AG09319 (cell line): ENCODE results near the gene ARL5C.
A peak's percentile ranks its signal among the peaks of the same experiment; 100 is the strongest.

Experiments used
- DNase-seq: peaks from one replicate; pipeline ENCODE4 v3.0.0-alpha.2; 2010; ENCODE audit warnings: low read depth; ENCODE audit errors: extremely low read depth
- TF ChIP-seq, protein P1 (sequence below): IDR thresholded peaks from 2 replicates; pipeline ENCODE4 v1.5.1; 2011; ENCODE audit warnings: low read depth, mild to moderate bottlenecking, inconsistent platforms, low read length, moderate library complexity

ARL5C gene

DNA sequence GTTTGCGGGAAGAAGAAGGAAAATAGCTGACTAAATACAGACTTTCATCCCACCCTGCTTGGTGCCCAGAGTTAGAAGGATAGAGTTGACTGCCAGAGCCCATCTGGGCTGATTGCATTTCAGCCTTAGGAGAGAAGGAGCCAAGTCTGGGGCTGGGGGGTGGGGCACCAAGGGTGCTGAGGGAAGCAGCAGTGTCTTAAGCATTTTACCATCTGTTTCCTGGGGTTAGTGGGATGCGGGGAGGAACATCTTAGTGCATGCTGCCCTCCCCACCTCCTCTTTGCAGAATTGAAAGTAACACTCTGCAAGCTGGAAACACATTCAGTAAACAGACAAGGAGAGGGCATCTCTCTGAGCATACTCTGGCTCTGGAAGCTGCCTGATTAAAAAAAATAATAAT is 1.5 kb upstream of the ARL5C start:
- no peak for DNase-seq
- TF ChIP-seq, protein P1, sequence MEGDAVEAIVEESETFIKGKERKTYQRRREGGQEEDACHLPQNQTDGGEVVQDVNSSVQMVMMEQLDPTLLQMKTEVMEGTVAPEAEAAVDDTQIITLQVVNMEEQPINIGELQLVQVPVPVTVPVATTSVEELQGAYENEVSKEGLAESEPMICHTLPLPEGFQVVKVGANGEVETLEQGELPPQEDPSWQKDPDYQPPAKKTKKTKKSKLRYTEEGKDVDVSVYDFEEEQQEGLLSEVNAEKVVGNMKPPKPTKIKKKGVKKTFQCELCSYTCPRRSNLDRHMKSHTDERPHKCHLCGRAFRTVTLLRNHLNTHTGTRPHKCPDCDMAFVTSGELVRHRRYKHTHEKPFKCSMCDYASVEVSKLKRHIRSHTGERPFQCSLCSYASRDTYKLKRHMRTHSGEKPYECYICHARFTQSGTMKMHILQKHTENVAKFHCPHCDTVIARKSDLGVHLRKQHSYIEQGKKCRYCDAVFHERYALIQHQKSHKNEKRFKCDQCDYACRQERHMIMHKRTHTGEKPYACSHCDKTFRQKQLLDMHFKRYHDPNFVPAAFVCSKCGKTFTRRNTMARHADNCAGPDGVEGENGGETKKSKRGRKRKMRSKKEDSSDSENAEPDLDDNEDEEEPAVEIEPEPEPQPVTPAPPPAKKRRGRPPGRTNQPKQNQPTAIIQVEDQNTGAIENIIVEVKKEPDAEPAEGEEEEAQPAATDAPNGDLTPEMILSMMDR = no peak

DNA sequence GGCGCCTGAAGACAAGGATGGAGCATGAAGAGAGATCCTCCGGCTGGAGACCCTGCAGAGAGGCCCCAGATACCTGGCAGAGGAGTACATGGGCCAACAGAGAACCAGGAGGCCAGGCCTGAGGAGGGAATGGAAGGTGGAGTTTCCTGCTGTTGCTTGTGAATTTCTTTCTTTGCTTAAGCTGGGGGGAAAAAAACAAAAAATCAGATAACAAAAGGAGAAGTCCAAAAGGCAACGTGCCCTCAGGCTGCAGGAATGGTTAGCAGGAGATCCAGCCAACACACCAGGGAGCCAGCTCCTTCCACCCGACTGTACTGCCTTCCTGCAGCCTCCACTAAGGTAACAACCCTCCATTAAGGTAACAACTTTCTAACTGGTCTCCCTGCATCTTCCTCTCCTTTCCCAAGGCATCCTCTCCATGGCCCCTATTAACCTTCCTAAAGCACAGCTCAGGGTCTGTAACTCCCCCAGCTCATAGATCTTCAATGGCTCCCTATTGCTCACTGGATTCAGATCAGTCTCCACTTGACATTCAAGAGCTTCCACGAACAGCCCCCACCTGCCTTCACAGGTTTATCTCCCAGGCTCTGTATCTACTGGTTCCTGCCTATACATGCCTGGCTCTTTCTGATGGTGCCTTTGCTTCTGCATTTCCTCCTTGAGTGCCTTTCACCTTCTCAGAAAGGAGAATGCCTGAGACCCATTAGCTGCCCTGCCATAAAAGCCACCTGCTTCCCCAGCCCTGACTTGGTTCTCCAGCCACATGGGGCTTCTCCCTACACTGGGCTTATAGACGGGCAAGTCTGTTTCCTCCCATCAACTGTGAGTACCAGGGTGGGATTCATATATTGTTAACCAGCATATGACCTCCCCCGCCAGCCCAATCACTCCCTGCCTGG is 725 bp upstream of the ARL5C start:
- TF ChIP-seq, protein P1 = no peak
- DNase-seq = no peak

DNA sequence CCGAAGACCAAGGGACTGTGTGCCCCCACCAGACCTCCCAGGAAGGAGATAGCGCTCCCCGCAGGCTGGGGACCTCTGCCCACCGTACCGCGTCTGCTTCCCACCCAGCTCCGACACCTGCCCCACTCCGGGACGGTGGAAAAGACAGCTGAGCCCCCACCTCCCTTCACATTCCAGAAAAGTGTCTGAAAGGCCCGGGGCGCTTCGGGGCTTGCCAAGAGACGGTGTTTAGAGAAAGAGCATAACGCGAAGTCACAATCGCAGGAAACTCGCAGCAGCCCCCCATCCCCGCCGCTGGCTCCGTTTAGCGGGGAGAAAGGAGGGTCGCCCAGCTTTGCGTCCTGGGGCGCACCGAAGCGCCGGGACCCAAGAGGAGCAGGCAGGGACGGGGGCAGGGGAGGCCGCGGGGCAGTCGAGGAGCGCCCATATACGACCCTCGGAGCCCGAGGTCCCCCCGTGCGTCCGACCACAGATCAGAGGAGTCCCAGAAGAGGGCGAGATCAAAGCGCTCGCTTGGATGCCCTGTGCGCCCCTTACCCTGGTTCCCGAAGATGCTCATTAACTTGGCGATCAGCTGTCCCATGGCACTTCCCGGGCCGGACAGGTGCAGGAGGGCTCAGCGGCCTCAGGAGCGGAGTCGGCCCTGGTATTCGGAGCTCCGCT is 652 bp downstream of the ARL5C start:
- no peak for DNase-seq
- TF ChIP-seq, protein P1 = no peak

DNA sequence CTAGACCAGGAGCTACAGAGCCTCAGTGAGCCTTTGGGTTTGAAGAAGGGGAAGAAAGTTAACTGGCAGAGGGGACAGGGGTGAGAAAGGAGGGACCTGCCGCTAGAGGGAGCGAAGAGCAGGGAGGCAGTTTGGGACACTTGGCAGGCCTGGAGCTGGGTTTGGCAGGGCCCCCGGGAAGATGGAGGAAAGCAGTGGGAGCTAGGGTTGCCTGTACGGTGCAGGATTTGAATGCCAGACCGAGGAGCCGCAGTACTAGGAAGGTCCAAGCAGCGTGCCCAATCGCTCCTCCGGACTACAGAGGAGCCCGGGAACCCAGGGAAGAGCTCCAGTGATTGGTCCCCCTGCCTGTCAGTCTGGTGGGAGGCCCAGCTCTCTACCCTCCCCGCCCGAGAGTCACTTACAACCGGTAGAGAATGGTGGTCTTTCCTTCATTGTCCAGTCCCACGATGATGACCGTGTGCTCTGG is 1.3 kb downstream of the ARL5C start:
- DNase-seq = peak; percentile 86
- TF ChIP-seq, protein P1 = peak; percentile 93

DNA sequence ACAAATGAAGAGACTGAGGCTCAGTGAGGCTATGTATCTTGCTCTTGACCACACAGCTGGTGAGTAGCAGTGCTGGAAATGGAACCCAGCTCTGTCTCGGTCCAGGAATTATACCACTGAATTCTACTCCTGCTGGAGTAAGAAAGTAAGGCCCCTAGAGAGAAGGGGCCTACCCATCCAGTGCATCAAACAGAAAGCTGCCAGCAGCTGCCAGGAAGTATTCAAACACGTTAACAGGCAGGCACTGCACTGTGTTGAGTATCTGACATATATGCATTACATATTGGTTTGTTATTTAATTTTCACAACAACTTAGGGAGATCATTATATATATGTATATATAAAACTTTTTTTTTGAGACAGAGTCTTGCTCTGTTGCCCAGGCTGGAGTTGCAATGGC is 4.0 kb downstream of the ARL5C start:
- TF ChIP-seq, protein P1 = no peak
- DNase-seq = no peak

DNA sequence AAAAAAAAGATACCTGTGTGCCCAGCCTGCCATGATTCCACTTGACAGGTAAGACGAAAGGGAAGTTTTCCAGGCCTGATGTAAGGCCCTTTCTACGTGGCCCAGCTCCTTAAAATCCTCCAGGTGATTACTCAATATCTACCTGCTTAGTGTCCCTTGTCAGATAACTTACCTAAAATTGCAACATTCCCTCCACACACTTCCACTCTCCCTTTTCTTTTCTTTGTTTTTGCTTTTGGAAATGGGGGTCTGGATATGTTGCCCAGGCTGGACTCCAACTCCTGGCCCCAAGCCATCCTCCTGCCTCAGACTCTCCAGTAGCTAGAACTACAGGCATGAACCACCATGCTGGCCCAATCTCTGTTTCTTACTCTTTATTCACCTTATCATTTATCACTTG is 7.3 kb downstream of the ARL5C start:
- DNase-seq = no peak
- TF ChIP-seq, protein P1 = no peak

DNA sequence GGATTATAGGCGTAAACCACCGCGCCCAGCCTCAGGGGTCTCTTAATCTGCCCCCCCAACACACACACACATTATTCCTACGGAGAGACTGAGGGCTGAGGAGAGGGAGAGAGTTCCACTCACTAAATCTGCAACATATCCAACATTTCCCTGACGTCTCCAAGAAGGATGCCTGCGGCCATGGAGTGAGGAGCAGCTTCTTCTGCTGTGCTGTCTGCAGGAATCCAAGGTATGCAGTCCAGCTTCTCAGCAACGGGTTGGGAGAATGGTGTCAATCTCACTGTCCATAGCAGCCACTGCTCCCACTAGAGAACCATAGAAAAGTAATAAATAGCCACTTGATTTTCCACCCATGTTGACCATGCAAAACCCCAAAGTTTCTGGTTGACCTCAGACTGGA is 9.5 kb downstream of the ARL5C start:
- DNase-seq = no peak
- TF ChIP-seq, protein P1 = no peak
